Bronchial epithelial cell (primary cell): ENCODE results near the gene MLST8. TPM values are rescaled to one million over a fixed set of nuclear protein-coding genes. Genes with fewer than 3 reads are reported as not detected.

Experiments
- DNase-seq: peaks from one replicate; pipeline ENCODE4 v3.0.0-alpha.2; 2010; ENCODE audit warnings: low read depth
- FAIRE-seq: peaks from 2 replicates; lab custom pipeline; 2011; peaks lifted over from hg19 to GRCh38; lab: Jason Lieb, UNC
- H3K27me3 ChIP-seq: 2 replicates; pipeline ENCODE4 v1.5.1; 2011; ENCODE audit warnings: low read length; ENCODE audit not compliant: control insufficient read depth, insufficient read depth
- H3K36me3 ChIP-seq: 2 replicates; pipeline ENCODE4 v1.5.1; 2011; ENCODE audit warnings: low read length; ENCODE audit not compliant: control insufficient read depth, insufficient read depth
- H3K4me3 ChIP-seq: 2 replicates; pipeline ENCODE4 v1.5.1; 2011; ENCODE audit warnings: mild to moderate bottlenecking, low read depth, low read length, control low read depth
- total RNA-seq: library from RNA; depleted of rRNA; stranded (reverse); fragments of >200 nt; gene quantifications from 2 replicates; pipeline ENCODE4 v1.2.1, GENCODE V29; 2014
- TF ChIP-seq, protein P1 (sequence below): IDR thresholded peaks from 2 replicates; pipeline ENCODE4 v1.5.1; 2011; ENCODE audit warnings: mild to moderate bottlenecking, moderate library complexity, low read length, control low read depth, inconsistent platforms; ENCODE audit not compliant: insufficient read depth, severe bottlenecking

MLST8 gene
- total RNA-seq, 1 donor from 2014 or later, result 11.6 TPM

DNA sequence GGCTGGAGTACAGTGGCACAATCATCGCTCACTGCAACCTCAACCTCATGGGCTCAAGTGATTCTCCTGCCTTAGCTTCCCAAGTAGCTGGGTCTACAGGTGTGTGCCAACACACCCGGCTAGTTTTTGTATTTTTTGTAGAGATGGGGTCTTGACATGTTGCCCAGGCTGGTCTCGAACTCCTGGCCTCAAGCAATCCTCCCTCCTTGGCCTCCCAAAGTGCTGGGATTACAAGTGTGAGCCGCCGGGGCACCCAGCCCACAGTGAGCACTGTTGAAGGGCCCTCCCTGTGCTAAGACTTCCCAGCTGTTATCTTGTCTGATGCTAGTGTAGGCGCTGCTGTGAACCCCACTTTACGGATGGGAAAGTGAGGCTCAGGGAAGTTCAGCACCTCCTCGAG lies 16.9 kb upstream of the MLST8 start:
- TF ChIP-seq, protein P1, sequence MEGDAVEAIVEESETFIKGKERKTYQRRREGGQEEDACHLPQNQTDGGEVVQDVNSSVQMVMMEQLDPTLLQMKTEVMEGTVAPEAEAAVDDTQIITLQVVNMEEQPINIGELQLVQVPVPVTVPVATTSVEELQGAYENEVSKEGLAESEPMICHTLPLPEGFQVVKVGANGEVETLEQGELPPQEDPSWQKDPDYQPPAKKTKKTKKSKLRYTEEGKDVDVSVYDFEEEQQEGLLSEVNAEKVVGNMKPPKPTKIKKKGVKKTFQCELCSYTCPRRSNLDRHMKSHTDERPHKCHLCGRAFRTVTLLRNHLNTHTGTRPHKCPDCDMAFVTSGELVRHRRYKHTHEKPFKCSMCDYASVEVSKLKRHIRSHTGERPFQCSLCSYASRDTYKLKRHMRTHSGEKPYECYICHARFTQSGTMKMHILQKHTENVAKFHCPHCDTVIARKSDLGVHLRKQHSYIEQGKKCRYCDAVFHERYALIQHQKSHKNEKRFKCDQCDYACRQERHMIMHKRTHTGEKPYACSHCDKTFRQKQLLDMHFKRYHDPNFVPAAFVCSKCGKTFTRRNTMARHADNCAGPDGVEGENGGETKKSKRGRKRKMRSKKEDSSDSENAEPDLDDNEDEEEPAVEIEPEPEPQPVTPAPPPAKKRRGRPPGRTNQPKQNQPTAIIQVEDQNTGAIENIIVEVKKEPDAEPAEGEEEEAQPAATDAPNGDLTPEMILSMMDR, result no peak
- no peak overlapping the region for H3K4me3 ChIP-seq
- no peaks in the 10 kb centered on the region for H3K27me3 ChIP-seq
- no peak for FAIRE-seq
- H3K36me3 ChIP-seq, result no peaks in the 10 kb centered on the region
- no peak for DNase-seq

DNA sequence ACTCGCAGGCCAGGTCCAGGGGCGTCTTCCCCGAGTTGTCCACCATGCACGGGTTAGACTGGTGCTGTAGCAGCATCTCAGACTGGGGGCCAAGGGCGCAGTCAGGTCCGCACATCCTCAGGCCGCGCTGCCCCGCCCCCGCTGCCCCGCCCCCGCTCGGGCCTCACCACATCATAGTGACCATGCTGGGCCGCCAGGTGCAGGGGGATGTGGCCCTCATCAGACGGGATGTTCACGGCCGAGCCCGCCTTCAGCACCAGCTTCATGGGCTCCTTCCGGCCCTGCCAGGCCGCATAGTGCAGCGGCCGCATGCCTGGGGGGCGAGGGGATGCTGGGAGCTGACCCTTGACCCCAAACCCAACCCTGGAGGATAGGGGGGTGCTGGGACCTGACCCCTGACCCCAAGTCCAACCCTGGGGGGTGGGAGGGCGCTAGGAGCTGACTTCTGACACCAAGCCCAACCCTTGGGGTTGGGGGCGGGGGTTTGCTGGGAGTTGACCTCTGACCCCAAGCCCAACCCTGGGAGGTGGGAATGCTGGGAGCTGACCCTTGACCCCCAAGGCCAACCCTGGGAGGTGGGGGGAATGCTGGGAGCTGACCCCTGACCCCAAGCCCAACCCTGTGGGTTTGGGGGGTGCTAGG lies 15.9 kb upstream of the MLST8 start:
- Histone ChIP-seq H3K27me3 (no peaks in the 10 kb centered on the region), H3K36me3 (no peaks in the 10 kb centered on the region), H3K4me3 (no peak overlapping the region)
- FAIRE-seq (no peak), DNase-seq (no peak)
- TF ChIP-seq, protein P1, result no peak

DNA sequence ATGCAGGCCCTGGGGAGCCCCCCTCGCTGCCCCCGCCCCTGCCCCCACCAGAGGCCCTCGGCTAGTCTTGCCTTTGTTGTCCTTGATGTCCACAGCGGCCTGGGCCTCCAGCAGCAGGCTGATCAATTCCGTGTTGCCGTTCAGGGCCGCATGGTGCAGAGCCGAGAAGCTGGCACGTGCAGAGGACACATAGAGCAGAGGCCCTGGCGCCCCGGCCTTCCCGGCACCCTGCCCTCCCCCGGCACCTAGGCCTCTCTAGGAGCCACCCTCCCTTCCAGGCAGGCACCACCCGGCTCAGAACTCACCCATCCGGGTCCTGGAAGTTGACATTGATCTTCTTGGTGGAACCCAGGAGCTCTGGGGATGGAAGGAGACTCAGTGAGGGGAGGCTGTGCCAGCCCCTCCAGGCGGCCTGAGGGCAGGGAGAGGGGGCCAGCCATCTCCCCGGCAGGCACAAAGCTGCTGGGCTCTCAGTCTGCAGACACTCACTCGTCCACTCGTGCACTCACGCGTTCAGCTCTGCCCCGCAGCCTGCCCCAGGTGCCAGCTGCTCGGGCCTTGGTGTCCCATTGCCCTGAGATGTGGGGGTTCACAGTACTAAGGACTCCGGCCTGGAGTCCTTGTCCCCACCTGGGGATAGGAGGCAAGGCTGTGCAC lies 15.1 kb upstream of the MLST8 start:
- no peaks in the 10 kb centered on the region for H3K36me3 ChIP-seq
- no peaks in the 10 kb centered on the region for H3K27me3 ChIP-seq
- no peak for FAIRE-seq
- TF ChIP-seq, protein P1, result no peak
- H3K4me3 ChIP-seq, result no peak overlapping the region
- no peak for DNase-seq

DNA sequence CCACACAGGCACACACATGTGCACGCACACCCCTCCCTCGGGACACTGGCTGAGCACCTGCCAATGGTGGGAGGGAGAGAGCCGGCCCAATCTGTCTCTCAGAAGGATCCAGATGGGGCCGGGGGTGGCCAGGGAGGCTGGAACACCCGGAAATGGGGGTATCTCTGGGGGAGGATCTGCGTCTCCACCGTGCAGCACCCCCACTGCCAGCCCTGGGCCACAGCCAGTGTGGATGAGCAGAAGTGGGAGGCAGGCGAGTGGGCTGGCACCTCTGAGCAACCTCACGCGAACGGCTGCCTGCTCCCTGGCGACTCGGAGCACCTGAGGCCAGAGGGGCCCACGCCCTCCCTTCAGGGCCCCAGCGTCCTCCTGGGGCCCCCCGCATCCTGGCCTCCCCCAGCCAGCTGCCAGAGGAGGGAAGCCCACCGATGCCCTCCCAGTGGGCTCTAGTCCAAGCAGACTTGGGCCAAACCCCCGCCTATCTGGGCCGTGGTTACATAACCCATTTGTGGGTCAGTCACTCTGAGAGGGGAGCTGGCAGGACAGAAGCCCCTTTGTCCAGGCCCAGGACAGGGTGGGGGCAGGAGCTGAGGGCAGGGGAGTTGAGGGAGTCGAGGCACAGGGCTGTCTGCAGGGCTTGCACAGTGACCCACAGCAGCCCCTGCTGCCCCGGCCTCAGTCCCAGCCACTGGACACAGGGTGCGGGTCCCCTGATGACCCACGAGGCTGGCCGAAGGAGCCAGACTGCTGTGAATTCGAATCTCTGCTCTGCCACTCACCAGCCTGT lies 14.4 kb upstream of the MLST8 start:
- no peak for DNase-seq
- TF ChIP-seq, protein P1, result no peak
- H3K4me3 ChIP-seq, result no peak overlapping the region
- H3K36me3 ChIP-seq, result no peaks in the 10 kb centered on the region
- peaks cover 4% of the 10 kb centered on the region for H3K27me3 ChIP-seq
- no peak for FAIRE-seq

DNA sequence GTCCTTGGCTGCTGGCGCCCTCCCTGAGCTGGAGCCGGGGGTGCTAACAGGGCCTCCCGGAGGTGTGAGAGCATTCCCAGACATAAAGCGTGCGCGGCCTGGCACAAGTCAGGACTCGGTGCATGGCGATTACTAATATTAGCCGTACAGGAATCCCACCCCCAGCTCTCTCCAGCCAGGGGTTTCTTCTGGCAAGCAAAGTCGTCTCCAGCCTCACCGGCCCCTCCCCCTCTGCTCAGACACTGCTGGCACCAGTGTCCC lies 13.9 kb upstream of the MLST8 start:
- TF ChIP-seq, protein P1, result no peak
- Histone ChIP-seq H3K4me3 (no peak overlapping the region), H3K27me3 (peaks cover 4% of the 10 kb centered on the region), H3K36me3 (no peaks in the 10 kb centered on the region)
- no peak for DNase-seq
- no peak for FAIRE-seq
